Measurements from ENCODE around the gene ZNF143.
"Not testable (repeated sequence)": the region's sequence is repeated elsewhere in the genome, so short reads cannot be mapped to it uniquely, and the experiment has no call there.

The ZNF143 gene

DNA sequence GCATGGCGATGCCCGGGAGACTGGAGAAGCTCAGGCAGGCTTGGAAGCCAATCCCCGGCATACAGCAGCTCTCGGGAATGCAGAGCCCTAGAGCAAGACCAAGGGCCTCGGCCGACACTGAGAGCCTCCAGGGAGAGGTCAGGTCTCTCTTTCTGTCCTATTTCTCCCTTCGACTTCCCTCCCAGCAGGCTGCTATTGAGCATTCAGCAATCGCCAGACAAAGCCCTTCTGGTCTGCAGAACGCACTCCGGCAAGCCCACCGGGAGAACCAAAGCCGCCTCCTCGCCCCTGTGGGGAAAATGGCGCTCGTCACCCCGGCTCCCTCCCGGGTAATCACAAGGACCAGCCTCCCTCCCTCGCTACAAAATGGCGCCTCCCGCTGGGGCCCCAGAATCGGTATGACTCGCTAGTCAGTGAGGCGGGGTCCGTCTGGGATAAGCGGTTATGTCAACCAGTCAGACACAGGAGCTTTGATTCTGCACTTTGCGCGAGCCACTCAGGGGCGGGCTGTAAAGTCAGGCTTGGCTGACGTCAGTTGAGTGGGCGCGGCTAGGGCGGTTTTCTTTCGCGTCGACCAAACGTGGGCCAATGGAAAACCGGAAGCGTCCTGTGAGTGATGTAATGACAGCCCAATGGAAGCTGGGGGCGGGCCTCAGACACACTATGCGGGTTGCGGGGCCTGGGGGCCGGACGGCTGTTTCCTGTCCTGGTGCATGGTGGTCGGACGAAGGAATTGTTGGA, at the start of gene ZNF143:
Gene ZNF143 (plus strand): TSS at position 691 of the 741 bp plus-strand sequence. CDS start 10,297 bp downstream, outside the sequence.
- DNase-seq (ENCODE audit: low read depth in 2 of 2), result peak; percentile 100

DNA sequence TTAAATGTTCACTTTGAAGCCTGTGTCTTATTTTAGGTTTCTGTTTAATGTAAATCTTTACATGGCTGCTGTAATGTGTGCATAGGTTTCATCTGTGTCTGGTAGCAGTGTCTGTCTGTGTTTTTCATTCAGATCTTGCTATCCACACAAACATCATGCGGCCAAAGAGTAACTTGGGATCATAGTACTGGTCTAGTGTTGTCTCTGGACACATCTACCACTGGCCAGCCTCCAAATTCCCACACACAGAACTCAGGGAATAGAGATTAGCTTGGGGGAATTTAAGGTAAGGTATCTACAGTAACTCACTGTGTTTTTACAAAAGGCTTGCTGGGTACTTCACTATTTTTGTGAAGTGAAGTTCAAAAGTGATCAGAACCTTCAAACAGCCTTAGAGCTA, 32.1 kb upstream of the ZNF143 start:
- DNase-seq (ENCODE audit: low read depth in 2 of 2), result no peak

DNA sequence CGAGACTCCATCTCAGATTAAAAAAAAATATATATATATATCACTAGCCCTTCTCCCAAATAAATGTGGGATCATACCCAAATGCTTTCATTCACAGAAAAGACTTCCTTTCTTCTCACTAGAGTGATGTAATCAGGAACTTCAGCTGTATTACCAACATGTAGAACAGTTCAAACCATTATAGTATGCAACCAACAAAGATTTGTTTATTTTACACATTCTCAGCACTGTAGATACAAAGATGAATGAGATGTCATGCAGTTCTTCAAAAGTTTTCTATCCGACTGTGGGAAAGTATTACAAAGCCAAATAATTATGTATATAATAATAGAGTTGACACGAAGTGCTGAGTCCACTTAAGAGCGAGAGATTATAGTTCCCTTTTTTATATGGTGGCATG, 22.2 kb upstream of the ZNF143 start:
- no peak for DNase-seq (ENCODE audit: low read depth in 2 of 2)

DNA sequence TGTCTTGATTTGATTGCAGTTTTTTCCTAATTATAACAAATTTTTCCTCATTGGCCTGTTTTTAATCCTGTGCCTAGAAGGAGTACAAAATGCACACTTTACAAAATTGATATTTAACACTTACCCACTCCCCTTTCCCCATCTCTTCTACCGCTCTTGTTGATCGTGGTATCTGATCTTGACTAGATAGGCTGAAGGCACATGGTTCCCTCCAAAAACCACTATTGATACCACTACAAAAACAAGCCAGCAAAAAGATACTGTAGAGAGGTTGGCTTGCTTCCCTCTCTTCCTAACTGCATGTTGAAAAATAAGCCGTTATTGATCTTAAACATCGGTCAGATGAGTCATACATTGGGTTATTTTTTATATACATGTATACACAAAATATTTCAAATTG, 14.6 kb upstream of the ZNF143 start:
- DNase-seq (ENCODE audit: low read depth in 2 of 2), result no peak

DNA sequence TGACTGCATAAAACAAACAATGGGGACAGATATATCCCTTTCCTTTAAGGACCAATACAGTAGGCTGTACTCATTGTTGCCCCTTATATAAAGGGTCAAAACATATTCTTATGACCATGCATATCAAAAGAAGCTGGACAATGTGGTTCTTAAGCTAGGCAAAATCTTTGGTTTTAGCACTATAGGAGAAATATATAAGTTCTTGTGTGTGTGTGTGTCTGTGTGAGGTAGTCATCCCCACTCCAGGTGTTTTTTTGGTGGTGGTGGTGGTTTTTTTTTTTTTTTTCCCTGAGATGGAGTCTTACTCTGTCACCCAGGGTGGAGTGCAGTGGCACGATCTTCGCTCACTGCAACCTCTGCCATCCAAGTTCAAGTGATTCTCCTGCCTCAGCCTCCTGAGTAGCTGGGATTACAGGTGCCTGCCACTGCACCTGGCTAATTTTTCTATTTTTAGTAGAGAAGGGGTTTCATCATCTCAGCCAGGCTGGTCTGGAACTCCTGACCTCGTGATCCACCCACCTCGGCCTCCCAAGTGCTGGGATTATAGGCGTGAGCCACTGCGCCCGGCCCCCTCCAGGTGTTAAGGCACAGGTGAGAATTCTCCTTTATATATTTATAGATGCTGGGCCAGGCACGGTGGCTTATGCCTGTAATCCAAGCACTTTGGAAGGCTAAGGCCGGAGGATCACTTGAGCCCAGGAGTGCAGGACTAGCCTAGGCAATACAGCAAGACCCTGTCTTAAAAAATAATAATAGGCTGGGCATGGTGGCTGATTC, 12.0 kb upstream of the ZNF143 start:
- DNase-seq (ENCODE audit: low read depth in 2 of 2), result no peak

DNA sequence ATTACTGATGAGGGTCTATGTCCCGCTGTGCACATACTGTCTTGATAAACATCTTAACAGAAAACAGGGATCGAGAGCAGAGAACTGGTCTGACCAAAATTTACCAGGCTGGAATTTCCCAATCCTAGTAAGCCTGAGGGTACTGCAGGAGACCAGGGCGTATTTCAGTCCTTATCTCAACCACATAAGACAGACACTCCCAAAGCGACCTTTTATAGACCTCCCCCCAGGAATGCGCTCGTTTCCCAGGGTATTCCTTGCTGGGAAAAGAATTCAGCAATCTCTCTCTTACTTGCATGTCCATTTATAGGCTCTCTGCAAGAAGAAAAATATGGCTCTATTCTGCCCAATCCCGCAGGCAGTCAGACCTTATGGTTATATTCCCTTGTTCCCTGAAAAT, 8.8 kb upstream of the ZNF143 start:
- not testable (repeated sequence) for DNase-seq (ENCODE audit: low read depth in 2 of 2)

DNA sequence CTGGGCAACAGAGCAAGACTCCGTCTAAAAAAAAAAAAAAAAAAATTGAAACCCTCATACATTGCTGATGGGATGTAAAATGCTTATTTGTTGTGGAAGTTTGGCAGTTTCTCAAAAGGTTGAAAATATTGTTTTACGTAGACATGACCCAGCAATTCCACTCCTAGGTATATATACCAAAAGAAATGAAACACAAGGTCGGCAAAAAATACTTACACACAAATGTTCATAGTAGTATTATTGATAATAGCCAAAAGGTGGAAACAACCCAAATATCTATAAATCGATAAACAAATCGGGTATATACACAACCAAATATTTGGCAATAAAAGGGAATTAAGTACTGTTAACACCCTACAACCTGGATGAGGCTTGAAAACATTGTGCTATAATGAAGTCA, 5.1 kb upstream of the ZNF143 start:
- DNase-seq (ENCODE audit: low read depth in 2 of 2), result no peak

DNA sequence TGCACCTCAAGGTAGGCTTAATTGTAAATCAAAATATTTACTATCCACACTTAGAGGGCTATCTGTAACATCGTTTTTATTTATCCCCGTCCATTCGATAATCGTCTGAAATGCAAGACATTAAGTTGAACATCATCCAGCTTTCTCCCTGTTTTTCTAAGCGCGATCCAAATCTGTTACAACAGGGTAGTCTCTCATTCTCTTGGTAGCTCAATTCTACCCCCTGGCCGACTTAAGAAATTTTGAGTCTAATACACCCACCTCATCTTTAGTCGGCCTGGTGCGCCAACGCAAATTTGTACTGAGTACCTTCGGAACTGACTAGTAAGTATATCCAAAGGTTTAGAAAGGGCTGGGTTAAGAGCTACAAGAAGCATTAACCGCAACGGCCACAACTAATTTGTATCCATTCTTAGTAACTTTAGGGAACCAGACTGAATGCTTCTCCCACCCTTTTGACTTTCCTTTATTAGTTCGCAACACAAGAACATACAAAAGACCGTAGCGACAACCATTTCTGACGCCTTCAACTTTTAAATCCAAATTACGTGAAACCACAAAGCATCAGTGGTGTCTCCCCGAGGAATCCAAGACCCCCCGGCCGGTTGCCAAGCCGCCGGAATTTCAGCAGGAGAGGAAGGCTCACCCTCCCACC, 1.0 kb upstream of the ZNF143 start:
- peak in 1 of 2 experiments; percentile 24 for DNase-seq (ENCODE audit: low read depth in 2 of 2)

DNA sequence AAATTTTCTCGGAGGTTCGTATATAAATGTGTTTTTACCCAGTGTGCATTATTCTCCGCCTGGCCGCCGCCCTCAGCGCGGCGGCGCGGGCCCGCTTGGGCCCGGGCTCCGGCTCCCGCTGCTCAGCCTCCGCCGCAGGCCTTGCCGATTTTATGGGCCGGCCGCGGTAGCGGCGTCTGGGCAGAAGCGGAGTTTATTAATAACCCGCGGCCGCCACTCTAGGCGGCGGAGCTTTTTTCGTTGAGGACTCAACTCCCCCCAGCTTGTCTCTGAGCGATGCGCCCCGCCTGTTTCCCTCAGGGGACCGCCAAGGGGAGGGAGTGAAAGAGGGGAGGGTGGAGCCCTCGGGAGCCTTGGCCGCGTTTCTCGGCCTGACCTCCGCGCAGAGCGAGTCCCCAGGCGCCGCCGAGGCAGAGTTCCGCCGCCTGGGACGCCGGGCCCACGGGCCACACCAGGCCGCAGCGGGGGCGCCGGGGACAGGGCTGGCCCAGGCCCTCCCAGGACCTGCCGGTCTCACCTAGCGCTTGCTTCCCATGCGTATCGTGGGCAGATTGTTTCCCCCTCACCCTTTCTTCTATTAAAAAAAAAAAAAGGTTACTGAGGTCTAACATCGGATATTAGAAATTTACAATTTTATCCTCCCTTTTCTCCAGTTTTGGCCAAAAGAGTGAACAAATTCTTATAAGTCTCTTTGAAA, 399 bp downstream of the ZNF143 start:
- peak; percentile 57 to 60 for DNase-seq (ENCODE audit: low read depth in 2 of 2)

DNA sequence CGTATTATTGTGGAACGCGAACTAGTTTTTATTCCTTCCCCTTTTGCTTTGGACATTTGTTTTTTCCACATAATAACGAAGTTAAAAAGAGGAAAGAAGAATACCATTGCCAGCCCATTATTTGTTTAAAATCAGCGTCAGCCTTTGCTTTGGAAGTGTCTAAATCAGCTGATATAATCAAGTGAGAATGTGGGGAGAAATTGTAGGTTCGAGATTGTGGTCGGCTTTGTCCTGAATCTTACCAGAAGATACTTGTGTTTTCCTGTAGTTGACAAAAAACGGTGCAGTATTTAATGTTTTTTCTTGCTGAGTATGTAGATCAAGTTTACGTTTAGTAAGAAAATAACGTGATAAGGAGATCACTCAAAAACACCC, 935 bp downstream of the ZNF143 start:
- DNase-seq (ENCODE audit: low read depth in 2 of 2), result no peak

DNA sequence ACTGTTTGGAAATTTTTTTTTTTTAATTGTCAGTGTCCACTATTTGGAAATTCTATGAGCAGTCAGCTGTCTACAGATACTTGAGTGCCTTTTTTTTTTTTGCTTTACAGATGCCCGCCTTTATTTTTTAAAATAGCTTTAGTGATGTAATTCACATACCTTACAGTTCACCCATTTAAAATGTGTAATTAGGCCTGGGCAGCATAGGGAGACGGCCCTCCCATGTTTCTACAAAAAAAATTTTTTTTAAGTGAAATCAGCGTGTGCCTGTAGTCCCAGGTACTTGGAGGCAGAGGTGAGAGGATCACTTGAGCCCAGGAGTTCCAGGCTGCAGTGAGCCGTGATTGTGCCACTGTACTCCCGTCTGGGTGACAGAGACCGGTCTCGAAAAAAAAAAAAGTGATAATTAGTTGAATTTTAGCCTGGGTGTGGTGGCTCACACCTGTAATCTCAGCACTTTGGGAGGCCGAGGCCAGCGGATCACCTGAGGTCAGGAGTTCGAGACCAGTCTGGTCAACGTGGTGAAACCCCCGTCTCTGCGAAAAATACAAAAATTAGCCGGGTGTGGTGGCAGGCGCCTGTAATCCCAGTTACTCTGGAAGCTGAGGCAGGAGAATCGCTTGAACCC, 1.5 kb downstream of the ZNF143 start:
- no peak for DNase-seq (ENCODE audit: low read depth in 2 of 2)

DNA sequence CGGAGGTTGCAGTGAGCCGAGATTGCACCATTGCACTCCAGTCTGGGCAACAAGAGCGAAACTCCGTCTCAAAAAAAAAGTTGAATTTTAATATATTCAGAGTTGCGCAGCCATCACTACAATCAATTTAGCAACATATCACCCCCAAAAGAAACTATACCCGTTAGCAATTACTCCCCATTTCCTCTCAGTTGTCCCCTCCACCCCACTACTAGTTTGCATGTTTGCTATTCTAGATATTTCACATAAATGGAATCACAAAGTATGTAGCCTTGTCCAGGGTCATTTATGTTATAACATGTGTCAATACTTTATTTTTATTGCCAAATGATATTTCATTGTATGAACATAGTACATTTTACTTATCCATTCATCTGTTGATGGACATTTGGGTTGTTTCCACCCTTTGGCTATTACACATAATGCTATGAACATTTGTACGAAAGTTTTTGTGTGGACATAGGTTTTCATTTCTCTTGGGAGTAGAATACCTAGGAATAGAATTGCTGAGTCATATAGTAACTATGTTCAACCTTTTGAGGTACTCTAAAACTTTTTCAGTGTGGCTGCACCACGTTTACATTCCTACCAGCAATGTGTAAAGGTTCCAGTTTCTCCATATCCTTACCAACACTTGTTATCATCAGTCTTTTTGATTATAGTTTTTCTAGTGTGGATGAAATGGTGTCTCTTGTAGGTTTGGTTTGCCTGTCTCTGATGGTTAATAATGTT, 2.2 kb downstream of the ZNF143 start:
- DNase-seq (ENCODE audit: low read depth in 2 of 2), result no peak

DNA sequence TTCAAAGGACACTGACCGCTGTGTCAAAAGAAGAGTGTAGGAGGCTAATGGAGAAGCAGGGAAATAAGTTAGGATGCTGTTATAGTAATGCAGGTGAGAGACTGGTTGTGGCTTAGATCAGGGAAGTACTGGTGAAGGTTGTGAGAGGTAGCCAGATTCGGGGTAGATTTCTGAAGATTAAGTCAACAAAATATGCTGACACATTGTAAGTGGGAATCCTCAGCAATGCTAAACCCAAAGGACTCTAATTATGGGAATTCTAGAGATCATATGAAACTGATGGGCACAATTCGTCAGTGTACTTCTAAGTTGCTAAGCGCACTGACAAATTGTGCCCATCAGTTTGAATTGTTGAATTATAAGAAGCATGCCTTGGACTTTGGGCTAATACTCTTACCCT, 10.0 kb downstream of the ZNF143 start:
- DNase-seq (ENCODE audit: low read depth in 2 of 2), result no peak

DNA sequence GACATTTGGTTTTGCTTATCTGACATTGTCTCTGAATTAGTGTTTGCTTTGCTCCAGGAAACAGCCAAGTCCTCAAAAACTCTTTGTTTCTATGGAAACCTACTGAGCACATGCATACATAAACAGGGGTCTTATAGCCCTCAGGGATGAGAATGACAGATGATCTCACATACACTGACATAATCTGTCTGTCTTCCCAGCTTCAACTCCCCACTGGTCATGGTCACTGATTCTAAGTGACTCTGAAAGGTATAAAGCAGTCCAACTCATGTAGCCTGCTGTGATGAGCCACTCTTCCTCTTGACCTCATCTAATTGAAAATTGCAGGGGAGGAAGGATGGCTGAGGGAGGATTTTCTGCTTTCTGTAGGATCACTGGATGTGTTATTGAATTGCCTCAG, 12.6 kb downstream of the ZNF143 start:
- DNase-seq (ENCODE audit: low read depth in 2 of 2), result no peak

DNA sequence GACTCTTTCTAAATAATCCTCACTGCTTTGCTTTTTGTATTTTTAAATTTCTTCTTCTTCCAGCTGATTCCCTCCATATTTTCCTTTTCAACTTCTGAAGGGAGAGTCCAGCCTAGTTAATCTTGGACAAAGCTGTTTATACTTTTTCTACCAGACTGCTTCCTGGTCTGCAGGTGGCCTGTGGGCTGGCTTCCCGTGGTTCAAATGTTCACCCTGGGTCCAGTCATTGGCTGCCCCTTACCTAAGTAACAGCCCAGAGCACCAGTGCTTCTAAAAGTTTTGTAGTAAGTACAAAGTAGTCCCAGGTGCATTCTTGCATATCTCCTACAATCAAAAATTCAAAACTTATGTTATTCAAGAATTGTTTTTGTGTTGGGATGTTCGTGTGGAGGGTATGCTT, 19.1 kb downstream of the ZNF143 start:
- no peak for DNase-seq (ENCODE audit: low read depth in 2 of 2)

DNA sequence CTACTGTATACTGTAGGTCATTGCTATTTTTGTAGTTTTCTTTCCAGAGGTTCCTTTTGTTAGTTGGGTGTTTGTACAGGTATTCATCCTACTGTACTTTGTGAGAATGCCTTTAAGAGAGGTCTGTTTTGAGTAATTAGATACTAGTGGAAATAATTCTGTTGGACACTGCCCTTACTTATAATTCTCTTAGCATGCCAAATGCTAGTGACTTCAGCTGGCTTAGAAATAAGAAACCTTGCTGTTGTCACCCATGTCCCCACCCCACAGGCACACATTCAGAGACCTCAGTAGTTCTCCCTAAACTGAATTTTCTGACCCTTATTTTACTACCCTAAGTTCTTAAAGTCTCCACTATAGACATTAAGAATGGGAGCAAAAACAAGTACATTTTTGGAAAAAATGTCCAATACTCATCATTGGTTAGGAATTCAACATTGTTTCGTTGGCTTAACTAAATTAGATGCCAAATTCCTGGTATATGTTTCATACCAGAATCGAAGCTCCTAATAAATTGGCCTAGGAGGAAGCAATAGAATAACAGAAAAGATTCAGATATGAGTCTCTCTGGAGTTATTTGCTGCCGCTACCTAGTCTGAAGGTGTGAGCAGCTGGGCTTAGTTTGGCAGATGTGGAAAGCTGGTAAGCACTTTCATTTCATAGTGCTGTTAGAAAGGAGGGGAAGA, 28.4 kb downstream of the ZNF143 start:
- DNase-seq (ENCODE audit: low read depth in 2 of 2), result no peak

DNA sequence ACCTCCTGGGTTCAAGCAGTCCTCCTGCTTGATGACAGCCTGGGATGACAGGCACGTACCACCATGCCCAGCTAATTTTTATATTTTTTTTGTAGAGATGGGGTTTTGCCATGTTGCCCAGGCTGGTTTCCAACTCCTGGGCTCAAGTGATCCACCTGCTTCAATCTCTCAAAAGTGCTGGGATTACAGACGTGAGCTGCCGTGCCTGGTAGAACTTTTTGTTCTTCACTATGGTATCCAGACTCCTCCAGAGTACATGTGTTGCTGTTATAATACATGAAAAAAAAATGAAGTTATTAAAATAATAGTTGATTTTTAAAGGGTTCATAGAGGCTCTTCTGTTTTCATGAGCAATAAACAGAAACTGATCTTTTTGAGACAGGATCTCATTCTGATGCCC, 29.6 kb downstream of the ZNF143 start:
- DNase-seq (ENCODE audit: low read depth in 2 of 2), result no peak

DNA sequence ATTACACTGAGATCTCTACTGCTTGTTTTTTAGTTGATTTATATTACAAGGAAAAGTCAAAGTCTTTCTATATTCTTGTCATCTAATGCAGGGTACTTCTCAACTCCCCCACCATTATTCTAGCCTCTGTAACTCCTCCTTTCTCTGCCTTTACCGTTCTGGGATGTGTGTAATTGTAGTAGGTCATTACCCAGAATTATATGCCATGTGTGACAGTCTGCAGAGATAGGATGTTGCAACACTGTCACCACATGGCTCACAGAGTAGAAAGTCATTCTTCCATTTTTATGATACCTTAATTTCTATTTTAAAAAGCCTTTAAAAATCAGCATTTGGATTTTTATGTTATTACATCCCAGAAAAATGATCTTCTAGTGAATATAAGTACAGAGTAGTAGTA, 32.7 kb downstream of the ZNF143 start:
- DNase-seq (ENCODE audit: low read depth in 2 of 2), result no peak

DNA sequence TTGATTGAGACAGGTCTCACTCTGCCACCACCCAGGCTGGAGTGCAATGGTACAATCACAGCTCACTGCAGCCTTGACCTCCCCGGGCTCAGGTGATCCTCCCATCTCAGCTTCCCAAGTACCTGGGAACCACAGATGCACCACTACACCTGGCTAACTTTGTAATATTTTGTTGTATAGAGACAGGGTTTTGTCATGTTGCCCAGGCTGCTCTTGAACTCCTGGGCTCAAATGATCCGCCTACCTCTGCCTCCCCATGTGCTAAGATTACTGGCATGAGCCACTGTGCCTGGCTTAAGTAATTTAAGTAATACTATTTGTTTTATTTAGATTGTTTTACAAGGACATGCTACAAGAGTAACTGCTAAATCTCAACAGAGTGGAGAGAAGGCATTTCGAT, 33.5 kb downstream of the ZNF143 start:
- no peak for DNase-seq (ENCODE audit: low read depth in 2 of 2)

DNA sequence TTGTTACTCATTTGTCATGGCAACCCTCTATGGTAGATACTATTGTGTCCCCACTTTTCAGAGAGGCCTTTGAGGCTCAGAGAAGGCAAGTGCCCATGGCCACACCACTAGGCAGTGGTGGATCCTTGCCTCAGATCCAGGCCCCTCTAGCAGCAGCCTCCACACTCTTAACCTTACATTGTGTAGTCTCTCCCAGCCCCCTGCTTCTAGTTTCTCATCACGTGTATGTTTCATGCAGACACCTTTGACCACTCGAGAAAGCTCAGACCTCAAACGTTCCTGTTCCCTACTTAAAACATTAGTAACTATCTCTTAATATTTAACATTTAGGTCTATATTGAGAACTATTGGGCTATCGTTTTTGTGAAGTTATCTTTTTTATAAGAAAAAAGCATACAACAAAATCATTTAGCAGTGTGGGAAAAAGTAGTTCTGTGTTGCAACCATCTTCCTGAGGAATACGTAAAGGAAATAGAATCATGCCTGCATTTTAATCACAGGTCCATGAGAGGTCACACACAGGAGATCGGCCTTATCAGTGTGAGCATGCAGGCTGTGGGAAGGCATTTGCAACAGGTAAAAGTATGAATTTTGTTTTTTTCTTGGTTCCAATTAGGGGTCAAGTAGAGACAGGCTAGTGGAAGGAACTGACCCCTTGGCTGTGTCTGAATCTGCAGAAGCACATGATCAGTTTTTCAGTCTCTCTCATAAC, 35.1 kb downstream of the ZNF143 start:
- no peak for DNase-seq (ENCODE audit: low read depth in 2 of 2)
